Measurements from ENCODE around the gene HOXA11.

HOXA11 gene

GRCh38 chr7:27205325-27206280, 20.6 kb upstream of the HOXA11 start:
- DNase-seq = no peak

GRCh38 chr7:27204851-27205322, 19.9 kb upstream of the HOXA11 start:
- DNase-seq = no peak

GRCh38 chr7:27203964-27204594, 19.0 kb upstream of the HOXA11 start:
- DNase-seq = no peak

- no peak for DNase-seq
These were observed 18.4 kb upstream of the HOXA11 start for GRCh38 chr7:27203365-27203953.

GRCh38 chr7:27202862-27203134, 17.8 kb upstream of the HOXA11 start:
- no peak for DNase-seq

GRCh38 chr7:27202018-27202861, 17.2 kb upstream of the HOXA11 start:
- DNase-seq = no peak

GRCh38 chr7:27201580-27202017, 16.6 kb upstream of the HOXA11 start:
- no peak for DNase-seq

- DNase-seq = no peak
These were observed 15.9 kb upstream of the HOXA11 start for GRCh38 chr7:27200761-27201579.

GRCh38 chr7:27199849-27200760, 15.1 kb upstream of the HOXA11 start, which contains the start of gene HOXA13:
Gene HOXA13, minus strand, starts transcription at chr7:27200091. Its CDS starts 14 bp downstream, at chr7:27200077.
- no peak for DNase-seq

- DNase-seq = no peak
These were observed 14.1 kb upstream of the HOXA11 start for GRCh38 chr7:27198871-27199801.

GRCh38 chr7:27198138-27198841, 13.3 kb upstream of the HOXA11 start:
- DNase-seq = no peak

- DNase-seq = no peak
These were observed 12.4 kb upstream of the HOXA11 start for GRCh38 chr7:27197137-27198042.

- DNase-seq = no peak
These were observed 11.3 kb upstream of the HOXA11 start for GRCh38 chr7:27196287-27196767.

GRCh38 chr7:27194686-27195379, 9.8 kb upstream of the HOXA11 start:
- no peak for DNase-seq

GRCh38 chr7:27194002-27194352, 8.9 kb upstream of the HOXA11 start:
- no peak for DNase-seq

- no peak for DNase-seq
These were observed 8.4 kb upstream of the HOXA11 start for GRCh38 chr7:27193335-27194001.
